ENCODE data around the gene ENPP6.

Gene ENPP6

GRCh38 chr4:184039963-184040383, 177.7 kb downstream of the ENPP6 start:
- H3K4me2 ChIP-seq (ENCODE audit: low read depth, low read length), result no peak overlapping the region
- H3K79me2 ChIP-seq (ENCODE audit: low read length), result no peaks in the 10 kb centered on the region
- no peak overlapping the region for H3K27ac ChIP-seq (ENCODE audit: low read length)
- no peak for DNase-seq
- H3K9me3 ChIP-seq (replicated peaks; ENCODE audit: insufficient read depth, low read length), result no peaks in the 10 kb centered on the region
- no peaks in the 10 kb centered on the region for H4K20me1 ChIP-seq (ENCODE audit: insufficient read depth, low read length)
- no peak overlapping the region for H3K4me3 ChIP-seq (ENCODE audit: low read length)
- H3K27me3 ChIP-seq (replicated peaks; ENCODE audit: insufficient read depth, low read length), result no peaks in the 10 kb centered on the region
- no peaks in the 10 kb centered on the region for H3K36me3 ChIP-seq (replicated peaks; ENCODE audit: insufficient read depth, low read length)
- no peak overlapping the region for H2AFZ ChIP-seq (ENCODE audit: low read length)
- no peaks in the 10 kb centered on the region for H3K9me2 ChIP-seq (replicated peaks; ENCODE audit: insufficient read depth, low read length)
- H3F3A ChIP-seq (ENCODE audit: insufficient read depth, low read length), result no peaks in the 10 kb centered on the region
- no peak for TF ChIP-seq EZH2phosphoT487 (IDR thresholded peaks at IDR 0.05; ENCODE audit: low read length)
- no peak for TF ChIP-seq CTCF (IDR thresholded peaks at IDR 0.05; ENCODE audit: low read length)
- TF ChIP-seq EZH2 (optimal IDR thresholded peaks at IDR 0.05; ENCODE audit: low read depth, low read length), result no peak
- H3K9ac ChIP-seq (ENCODE audit: low read length), result no peak overlapping the region
- no peaks in the 10 kb centered on the region for H3K4me1 ChIP-seq (ENCODE audit: low read length)
